B cell (primary cell): ENCODE data around the gene YEATS2. TPM values are rescaled to one million over a fixed set of nuclear protein-coding genes. Genes with fewer than 3 reads are reported as not detected.

Source experiments
- ATAC-seq: fragments of 200-7000 bp; cut with Tn5 transposase; one replicate; pipeline ENCODE4 v1.10.0; 2021; ENCODE audit warnings: low read depth, mild to moderate bottlenecking, moderate number of reproducible peaks, moderate library complexity
- CTCF ChIA-PET: fragments of 350-600 bp; sonication (Branson Sonifier 250); formaldehyde crosslinking; loops from one replicate; lab custom pipeline; 2021; ENCODE audit warnings: antibody characterized with exemption, inconsistent platforms; lab: Charles Lee
- POLR2A ChIA-PET: fragments of 350-600 bp; sonication (Branson Sonifier 250); formaldehyde crosslinking; loops from one replicate; lab custom pipeline; 2021; ENCODE audit warnings: antibody characterized with exemption; lab: Charles Lee
- DNase-seq: peaks from one replicate; pipeline ENCODE4 v3.0.0; 2013
- H2AFZ ChIP-seq: 2 replicates; pipeline ENCODE4 v1.6.1; 2012; ENCODE audit warnings: mild to moderate bottlenecking, low read depth, low read length; ENCODE audit not compliant: insufficient read depth, poor library complexity, severe bottlenecking
- H3K27ac ChIP-seq, 2 donors: 1 replicate in 1 of 2; 2 replicates in 1 of 2; pipeline ENCODE4 v1.5.1; 2012 to 2013; ENCODE audit warnings: low read length in 2 of 2, mild to moderate bottlenecking in 2 of 2, moderate library complexity in 1 of 2
- H3K27me3 ChIP-seq, 4 experiments: fragments of 200-600 bp in 1 of 4; sonication (generic) in 1 of 4; replicated peaks in 1 of 4; 1 replicate in 2 of 4; 2 replicates in 2 of 4; pipeline versions ENCODE4 v1.6.1 to v1.7.0; 2013 to 2016; ENCODE audit warnings: low read length in 3 of 4, mild to moderate bottlenecking in 2 of 4, mixed read lengths in 1 of 4, moderate library complexity in 1 of 4; ENCODE audit not compliant: insufficient read depth in 4 of 4, control insufficient read depth in 3 of 4; ENCODE audit errors: control extremely low read depth in 1 of 4
- H3K36me3 ChIP-seq, 2 experiments: replicated peaks in 1 of 2; 1 replicate in 1 of 2; 2 replicates in 1 of 2; pipeline versions ENCODE4 v1.6.1 to v1.7.1; 2013; ENCODE audit warnings: low read length in 1 of 2; ENCODE audit not compliant: insufficient read depth in 2 of 2, control insufficient read depth in 1 of 2; ENCODE audit errors: control extremely low read depth in 1 of 2, extremely low read depth in 1 of 2
- H3K4me1 ChIP-seq, 2 donors: fragments of 200-600 bp in 1 of 2; sonication (generic) in 1 of 2; 1 replicate in 1 of 2; 2 replicates in 1 of 2; pipeline versions ENCODE4 v1.5.1 to v1.6.1; 2013 to 2017; ENCODE audit warnings: low read length in 2 of 2; ENCODE audit not compliant: control insufficient read depth in 2 of 2, insufficient read depth in 2 of 2
- H3K4me2 ChIP-seq: replicated peaks from 2 replicates; pipeline ENCODE3; 2012; ENCODE audit warnings: mild to moderate bottlenecking, low read depth, low read length; ENCODE audit not compliant: poor library complexity, severe bottlenecking
- H3K4me3 ChIP-seq, 5 experiments: fragments of 200-600 bp in 1 of 5; sonication (generic) in 1 of 5; 1 replicate in 3 of 5; 2 replicates in 2 of 5; pipeline versions ENCODE4 v1.5.1 to v1.7.0; 2011 to 2016; ENCODE audit warnings: low read length in 4 of 5, mild to moderate bottlenecking in 4 of 5, low read depth in 2 of 5, control low read depth in 1 of 5, moderate library complexity in 1 of 5; ENCODE audit not compliant: insufficient read depth in 1 of 5; ENCODE audit errors: control extremely low read depth in 1 of 5, extremely low read depth in 1 of 5
- H3K79me2 ChIP-seq: fragments of 200-600 bp; sonication (generic); one replicate; pipeline ENCODE4 v1.6.0; 2016; ENCODE audit warnings: low read length; ENCODE audit not compliant: control insufficient read depth, insufficient read depth
- H3K9ac ChIP-seq: fragments of 200-600 bp; sonication (generic); 2 replicates; pipeline ENCODE4 v1.6.1; 2017; ENCODE audit warnings: mild to moderate bottlenecking, low read length, moderate library complexity
- H3K9me3 ChIP-seq, 3 donors: one replicate each; pipeline versions ENCODE4 v1.6.1 to v1.7.1; 2013; ENCODE audit warnings: low read length in 2 of 3; ENCODE audit not compliant: control insufficient read depth in 2 of 3, insufficient read depth in 1 of 3; ENCODE audit errors: control extremely low read depth in 1 of 3
- H4K20me1 ChIP-seq: 2 replicates; pipeline ENCODE4 v1.6.0; 2012; ENCODE audit warnings: mild to moderate bottlenecking, low read length; ENCODE audit not compliant: insufficient read depth, control insufficient read depth, poor library complexity, severe bottlenecking
- H3K27ac Mint-ChIP-seq: one replicate; pipeline ENCODE4 v1.8.0; 2021; ENCODE audit warnings: mixed read lengths
- H3K27me3 Mint-ChIP-seq: one replicate; pipeline ENCODE4 v1.8.0; 2021; ENCODE audit warnings: mixed read lengths
- H3K4me1 Mint-ChIP-seq: one replicate; pipeline ENCODE4 v1.8.0; 2021; ENCODE audit warnings: mixed read lengths
- H3K4me3 Mint-ChIP-seq: one replicate; pipeline ENCODE4 v1.8.0; 2021; ENCODE audit warnings: mixed read lengths
- H3K9me3 Mint-ChIP-seq: one replicate; pipeline ENCODE4 v1.8.0; 2022; ENCODE audit warnings: mixed read lengths; ENCODE audit not compliant: insufficient read depth
- CTCF ChIP-seq: fragments of 200-600 bp; IDR thresholded peaks from one replicate; pipeline ENCODE4 v1.8.0; 2022; ENCODE audit warnings: antibody characterized with exemption, mild to moderate bottlenecking
- EZH2 ChIP-seq: IDR thresholded peaks from 2 replicates; pipeline ENCODE4 v1.6.1; 2012; ENCODE audit warnings: borderline replicate concordance, low read depth, mild to moderate bottlenecking, moderate library complexity, low read length; ENCODE audit not compliant: insufficient read depth, poor library complexity, severe bottlenecking
- WGBS: methylation state at CpG from one replicate; pipeline ENCODE4 v1.1.5; 2013; ENCODE audit warnings: missing lambda C conversion rate; ENCODE audit not compliant: insufficient coverage; 5-methylcytosine and 5-hydroxymethylcytosine counted together
- intact Hi-C: fragments of 100-400 bp; cut with micrococcal nuclease; formaldehyde crosslinking; loops from one replicate; pipeline ENCODE4 v1.10.0; 2022
- polyA plus RNA-seq: library from polyadenylated mRNA; depleted of rRNA; stranded (reverse); fragments of >200 nt; gene quantifications from 2 replicates; pipeline ENCODE4 v1.2.3, GENCODE V29; 2012
- total RNA-seq, 2 donors: library from RNA; stranded (reverse); fragments of 120-200 nt in 1 of 2; gene quantifications; 1 replicate in 1 of 2; 2 replicates in 1 of 2; pipeline versions ENCODE4 v1.2.3 to v1.2.4, GENCODE V29; 2013 to 2022

Gene YEATS2
- total and polyA plus RNA-seq, 2 donors (not counting 1 experiment from before 2014, with no cell fraction given), result 21.8 to 26.7 TPM

GRCh38 chr3:183812761-183813445 lies 115.3 kb downstream of the YEATS2 start:
- Histone ChIP-seq H3K4me2 (no peak overlapping the region), H2AFZ (no peak overlapping the region), H3K4me1 (no peaks in the 10 kb centered on the region), H3K27ac (no peak overlapping the region), H3K79me2 (no peaks in the 10 kb centered on the region), H4K20me1 (no peaks in the 10 kb centered on the region), H3K27me3 (no peaks in the 10 kb centered on the region), H3K4me3 (no peak overlapping the region), H3K36me3 (peaks cover 4 to 33% of the 10 kb centered on the region in 2 experiments), H3K9ac (no peak overlapping the region), H3K9me3 (no peaks in the 10 kb centered on the region)
- H3K4me1 Mint-ChIP-seq, result no peaks in the 10 kb centered on the region
- ChIA-PET POLR2A (no interaction called here), CTCF (no interaction called here)
- H3K27ac Mint-ChIP-seq, result no peak overlapping the region
- TF ChIP-seq CTCF (no peak), EZH2 (no peak)
- 98% methylated on average over 6 of the region's 8 CpGs for WGBS
- H3K4me3 Mint-ChIP-seq, result no peak overlapping the region
- H3K9me3 Mint-ChIP-seq, result no peaks in the 10 kb centered on the region
- no peak for DNase-seq
- intact Hi-C loops, result no loop called here
- H3K27me3 Mint-ChIP-seq, result no peaks in the 10 kb centered on the region
- no peak for ATAC-seq

- ChIA-PET POLR2A (no interaction called here), CTCF (no interaction called here)
- intact Hi-C loops, result no loop called here
- Histone ChIP-seq H3K27me3 (no peaks in the 10 kb centered on the region), H4K20me1 (no peaks in the 10 kb centered on the region), H3K79me2 (no peaks in the 10 kb centered on the region), H3K9me3 (no peaks in the 10 kb centered on the region), H3K9ac (no peak overlapping the region), H2AFZ (no peak overlapping the region), H3K4me3 (no peak overlapping the region), H3K4me2 (no peak overlapping the region), H3K27ac (no peak overlapping the region), H3K4me1 (no peaks in the 10 kb centered on the region), H3K36me3 (peaks cover 0 to 23% of the 10 kb centered on the region in 2 experiments)
- no peak for TF ChIP-seq EZH2
- TF ChIP-seq CTCF, result no peak
- no CpG with 5 or more reads among the region's 1 CpG for WGBS
- Mint-ChIP-seq H3K9me3 (no peaks in the 10 kb centered on the region), H3K4me1 (no peaks in the 10 kb centered on the region), H3K4me3 (no peak overlapping the region), H3K27me3 (no peaks in the 10 kb centered on the region), H3K27ac (no peak overlapping the region)
- DNase-seq (no peak), ATAC-seq (no peak)
Measured at GRCh38 chr3:183814240-183814639, 116.6 kb downstream of the YEATS2 start.
